Neural cell (in vitro differentiated cells): ENCODE data around the gene AXIN1. TPM values are rescaled to one million over a fixed set of nuclear protein-coding genes. Genes with fewer than 3 reads are reported as not detected.

ENCODE experiments used
- H2AFZ ChIP-seq: fragments of 200-600, 300-800 bp; sonication (generic), shearing (Covaris generic); 2 replicates; pipeline ENCODE4 v1.6.0; 2014; ENCODE audit warnings: low read depth, mild to moderate bottlenecking, antibody characterized with exemption, low read length, moderate library complexity
- H3F3A ChIP-seq: fragments of 200-600 bp; shearing (Covaris generic); 2 replicates; pipeline ENCODE4 v1.6.1; 2016; ENCODE audit warnings: mild to moderate bottlenecking, moderate library complexity, mixed read lengths, antibody characterized with exemption, low read length; ENCODE audit not compliant: insufficient read depth, poor library complexity, severe bottlenecking
- H3K27ac ChIP-seq: fragments of 200-600, 300-800 bp; sonication (generic), shearing (Covaris generic); 2 replicates; pipeline ENCODE4 v1.5.1; 2014; ENCODE audit warnings: mild to moderate bottlenecking, low read length, moderate library complexity
- H3K27me3 ChIP-seq: fragments of 300-800, 200-600 bp; sonication (generic), shearing (Covaris generic); 2 replicates; pipeline ENCODE4 v1.6.0; 2014; ENCODE audit warnings: mild to moderate bottlenecking, low read depth, low read length, moderate library complexity; ENCODE audit not compliant: insufficient read depth
- H3K36me3 ChIP-seq: fragments of 300-800, 200-600 bp; sonication (generic), shearing (Covaris generic); 2 replicates; pipeline ENCODE4 v1.5.1; 2014; ENCODE audit warnings: mild to moderate bottlenecking, antibody characterized with exemption, low read length, moderate library complexity; ENCODE audit not compliant: insufficient read depth
- H3K4me2 ChIP-seq: fragments of 300-800, 200-600 bp; sonication (generic), shearing (Covaris generic); 2 replicates; pipeline ENCODE4 v1.6.0; 2014; ENCODE audit warnings: mild to moderate bottlenecking, low read length
- H3K4me3 ChIP-seq: fragments of 300-800, 200-600 bp; sonication (generic), shearing (Covaris generic); 2 replicates; pipeline ENCODE4 v1.5.1; 2014; ENCODE audit warnings: mild to moderate bottlenecking, low read length, moderate library complexity
- H3K79me2 ChIP-seq: fragments of 200-600 bp; shearing (Covaris generic); replicated peaks from 2 replicates; pipeline ENCODE4 v1.6.0; 2014; ENCODE audit warnings: mild to moderate bottlenecking, low read length, moderate library complexity; ENCODE audit not compliant: insufficient read depth
- H3K9ac ChIP-seq: fragments of 300-800, 200-600 bp; sonication (generic), shearing (Covaris generic); 2 replicates; pipeline ENCODE4 v1.6.1; 2016; ENCODE audit warnings: mild to moderate bottlenecking, low read length, mixed read lengths
- H3K9me2 ChIP-seq: fragments of 200-600 bp; shearing (Covaris generic); 2 replicates; pipeline ENCODE4 v1.6.1; 2016; ENCODE audit warnings: mild to moderate bottlenecking, low read length, mixed read lengths; ENCODE audit not compliant: insufficient read depth
- H3K9me3 ChIP-seq: fragments of 200-600, 300-800 bp; sonication (generic), shearing (Covaris generic); 2 replicates; pipeline ENCODE4 v1.6.1; 2016; ENCODE audit warnings: mild to moderate bottlenecking, mixed run types, low read length, moderate library complexity, mixed read lengths
- H4K20me1 ChIP-seq: fragments of 200-600 bp; shearing (Covaris generic); 2 replicates; pipeline ENCODE4 v1.6.1; 2016; ENCODE audit warnings: mild to moderate bottlenecking, mixed run types; ENCODE audit not compliant: insufficient read depth
- CTCF ChIP-seq: fragments of 450-650 bp; IDR thresholded peaks from 2 replicates; pipeline ENCODE4 v1.5.1; 2014; ENCODE audit warnings: antibody characterized with exemption, mild to moderate bottlenecking, moderate library complexity; ENCODE audit not compliant: poor library complexity, severe bottlenecking
- EP300 ChIP-seq: fragments of 450-650 bp; conservative IDR thresholded peaks from 2 replicates; pipeline ENCODE4 v1.6.1; 2014; ENCODE audit warnings: antibody characterized with exemption, mild to moderate bottlenecking, moderate library complexity; ENCODE audit not compliant: poor library complexity, severe bottlenecking
- EZH2 ChIP-seq: fragments of 200-600, 300-800 bp; shearing (Covaris generic), sonication (generic); IDR thresholded peaks from 2 replicates; pipeline ENCODE4 v1.6.1; 2014; ENCODE audit warnings: antibody characterized with exemption, low read length, borderline replicate concordance, mild to moderate bottlenecking; ENCODE audit not compliant: insufficient read depth, poor library complexity, severe bottlenecking
- MXI1 ChIP-seq: fragments of 450-650 bp; conservative IDR thresholded peaks from 2 replicates; pipeline ENCODE4 v1.6.1; 2014; ENCODE audit warnings: antibody characterized with exemption, mild to moderate bottlenecking; ENCODE audit not compliant: poor library complexity, severe bottlenecking
- POLR2AphosphoS5 ChIP-seq: IDR thresholded peaks from 2 replicates; pipeline ENCODE4 v1.6.1; 2012
- TAF1 ChIP-seq: IDR thresholded peaks from 2 replicates; pipeline ENCODE4 v1.6.1; 2012; ENCODE audit warnings: low read depth
- polyA plus RNA-seq: library from polyadenylated mRNA; depleted of rRNA; stranded (reverse); fragments of >200 nt; gene quantifications from 2 replicates; pipeline ENCODE4 v1.2.3, GENCODE V29; 2014
- TF ChIP-seq, protein P1 (sequence below): IDR thresholded peaks from 2 replicates; pipeline ENCODE4 v1.6.1; 2012; ENCODE audit warnings: borderline replicate concordance

The AXIN1 gene
- polyA plus RNA-seq, 1 donor from 2014 or later, result 30.5 TPM

- Histone ChIP-seq H3K4me2 (no peak overlapping the region), H3K9ac (no peak overlapping the region), H3K27ac (no peak overlapping the region), H3K36me3 (no peaks in the 10 kb centered on the region), H3F3A (no peaks in the 10 kb centered on the region), H2AFZ (no peak overlapping the region), H3K79me2 (peaks cover 4% of the 10 kb centered on the region), H3K4me3 (no peak overlapping the region), H3K27me3 (no peaks in the 10 kb centered on the region), H4K20me1 (no peaks in the 10 kb centered on the region), H3K9me2 (no peaks in the 10 kb centered on the region), H3K9me3 (no peaks in the 10 kb centered on the region)
- TF ChIP-seq TAF1 (no peak), CTCF (no peak), MXI1 (no peak), EZH2 (no peak), EP300 (no peak), POLR2AphosphoS5 (no peak)
- TF ChIP-seq, protein P1, sequence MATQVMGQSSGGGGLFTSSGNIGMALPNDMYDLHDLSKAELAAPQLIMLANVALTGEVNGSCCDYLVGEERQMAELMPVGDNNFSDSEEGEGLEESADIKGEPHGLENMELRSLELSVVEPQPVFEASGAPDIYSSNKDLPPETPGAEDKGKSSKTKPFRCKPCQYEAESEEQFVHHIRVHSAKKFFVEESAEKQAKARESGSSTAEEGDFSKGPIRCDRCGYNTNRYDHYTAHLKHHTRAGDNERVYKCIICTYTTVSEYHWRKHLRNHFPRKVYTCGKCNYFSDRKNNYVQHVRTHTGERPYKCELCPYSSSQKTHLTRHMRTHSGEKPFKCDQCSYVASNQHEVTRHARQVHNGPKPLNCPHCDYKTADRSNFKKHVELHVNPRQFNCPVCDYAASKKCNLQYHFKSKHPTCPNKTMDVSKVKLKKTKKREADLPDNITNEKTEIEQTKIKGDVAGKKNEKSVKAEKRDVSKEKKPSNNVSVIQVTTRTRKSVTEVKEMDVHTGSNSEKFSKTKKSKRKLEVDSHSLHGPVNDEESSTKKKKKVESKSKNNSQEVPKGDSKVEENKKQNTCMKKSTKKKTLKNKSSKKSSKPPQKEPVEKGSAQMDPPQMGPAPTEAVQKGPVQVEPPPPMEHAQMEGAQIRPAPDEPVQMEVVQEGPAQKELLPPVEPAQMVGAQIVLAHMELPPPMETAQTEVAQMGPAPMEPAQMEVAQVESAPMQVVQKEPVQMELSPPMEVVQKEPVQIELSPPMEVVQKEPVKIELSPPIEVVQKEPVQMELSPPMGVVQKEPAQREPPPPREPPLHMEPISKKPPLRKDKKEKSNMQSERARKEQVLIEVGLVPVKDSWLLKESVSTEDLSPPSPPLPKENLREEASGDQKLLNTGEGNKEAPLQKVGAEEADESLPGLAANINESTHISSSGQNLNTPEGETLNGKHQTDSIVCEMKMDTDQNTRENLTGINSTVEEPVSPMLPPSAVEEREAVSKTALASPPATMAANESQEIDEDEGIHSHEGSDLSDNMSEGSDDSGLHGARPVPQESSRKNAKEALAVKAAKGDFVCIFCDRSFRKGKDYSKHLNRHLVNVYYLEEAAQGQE, result no peak
Observed at GRCh38 chr16:324451-325334, 27.8 kb downstream of the AXIN1 start.

DNA sequence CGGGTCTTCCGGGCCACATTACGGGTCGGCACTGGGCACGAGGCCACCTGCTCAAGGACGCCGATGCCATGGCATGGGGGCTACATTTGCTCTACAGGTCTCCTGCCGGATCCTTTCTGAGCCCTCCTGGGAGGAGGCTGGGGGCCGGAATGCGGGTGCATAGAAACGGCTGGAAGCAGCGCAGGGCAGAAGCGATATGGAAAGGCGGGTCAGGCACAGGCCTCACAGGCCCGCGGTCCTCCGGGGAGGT, 28.4 kb downstream of the AXIN1 start:
- Histone ChIP-seq H3K27ac (no peak overlapping the region), H3K36me3 (no peaks in the 10 kb centered on the region), H3K9me3 (no peaks in the 10 kb centered on the region), H4K20me1 (no peaks in the 10 kb centered on the region), H3K4me3 (no peak overlapping the region), H3K9ac (no peak overlapping the region), H3K27me3 (no peaks in the 10 kb centered on the region), H2AFZ (no peak overlapping the region), H3K4me2 (no peak overlapping the region), H3K9me2 (no peaks in the 10 kb centered on the region), H3K79me2 (peaks cover 4% of the 10 kb centered on the region), H3F3A (no peaks in the 10 kb centered on the region)
- no peak for TF ChIP-seq EP300
- TF ChIP-seq MXI1, result no peak
- TF ChIP-seq CTCF, result no peak
- TF ChIP-seq POLR2AphosphoS5, result no peak
